ENCODE results near the gene PNKD. TPM values are rescaled to one million over a fixed set of nuclear protein-coding genes. Genes with fewer than 3 reads are reported as not detected.

Gene PNKD
- total and polyA plus RNA-seq, 2 of the 8 experiments (the other 6 are each of a cell fraction or from before 2014, with no cell fraction given): 43.9 to 65.4 TPM

- WGBS, 2 experiments (ENCODE audit: extremely low coverage in 1 of 2, insufficient coverage in 1 of 2, insufficient read length in 1 of 2, insufficient replicate concordance in 2 of 2, low coverage in 1 of 2, low lambda C conversion rate in 2 of 2, missing lambda C conversion rate in 1 of 2): 86% methylated on average over 2 of the region's 2 CpGs; no CpG with 5 or more reads in 1 of the 2 experiments
- POLR2A ChIA-PET (ENCODE audit: partially characterized antibody): no interaction called here
- TF ChIP-seq SP2 (IDR thresholded peaks at IDR 0.05; ENCODE audit: low read length) (no peak), BACH1 (IDR thresholded peaks at IDR 0.05; ENCODE audit: low read length) (no peak), HDAC2 (IDR thresholded peaks at IDR 0.05; ENCODE audit: borderline replicate concordance in 1 of 2, low read depth in 2 of 2, low read length in 2 of 2) (no peak), TAF1 (IDR thresholded peaks at IDR 0.05; ENCODE audit: low read depth, low read length) (no peak), EGR1 (IDR thresholded peaks at IDR 0.05; ENCODE audit: borderline replicate concordance, low read depth, low read length) (no peak), SP1 (IDR thresholded peaks at IDR 0.05; ENCODE audit: low read depth, low read length) (no peak), SRF (IDR thresholded peaks at IDR 0.05; ENCODE audit: low read depth, low read length) (no peak), SIRT6 (IDR thresholded peaks at IDR 0.05; ENCODE audit: low read length) (no peak), SUZ12 (IDR thresholded peaks at IDR 0.05; ENCODE audit: low read length) (no peak), CTBP2 (IDR thresholded peaks at IDR 0.05; ENCODE audit: borderline replicate concordance, insufficient read depth, insufficient read length, low read length) (no peak), ASH2L (IDR thresholded peaks at IDR 0.05; ENCODE audit: low read length) (no peak), TAF7 (optimal IDR thresholded peaks at IDR 0.05; ENCODE audit: borderline replicate concordance, low read depth, low read length) (no peak), PHF8 (conservative IDR thresholded peaks at IDR 0.05; ENCODE audit: low read depth, low read length) (no peak), RAD21 (IDR thresholded peaks at IDR 0.05 in 1 of 2, conservative IDR thresholded peaks at IDR 0.05 in 1 of 2; ENCODE audit: low read depth in 2 of 2, low read length in 2 of 2) (no peak)
- TF ChIP-seq, protein P1, sequence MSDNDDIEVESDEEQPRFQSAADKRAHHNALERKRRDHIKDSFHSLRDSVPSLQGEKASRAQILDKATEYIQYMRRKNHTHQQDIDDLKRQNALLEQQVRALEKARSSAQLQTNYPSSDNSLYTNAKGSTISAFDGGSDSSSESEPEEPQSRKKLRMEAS (IDR thresholded peaks at IDR 0.05): no peak
Measured at GRCh38 chr2:218328294-218328693, 58.0 kb downstream of the PNKD start.

More at GRCh38 chr2:218328294-218328693, 58.0 kb downstream of the PNKD start:
- Histone ChIP-seq H2BK120ac (replicated peaks; ENCODE audit: low read depth, low read length) (no peak overlapping the region), H4K5ac (ENCODE audit: insufficient read length, low read depth, low read length) (no peak overlapping the region), H3K36me3 (ENCODE audit: control insufficient read depth in 2 of 4, insufficient read depth in 4 of 4, low read length in 3 of 4) (no peaks in the 10 kb centered on the region), H2BK5ac (ENCODE audit: low read depth, low read length) (no peak overlapping the region), H3K18ac (ENCODE audit: extremely low read depth, low read length) (no peak overlapping the region), H3K4me3 (ENCODE audit: extremely low read depth in 1 of 4, insufficient read depth in 2 of 4, low read depth in 3 of 4, low read length in 4 of 4) (no peak overlapping the region), H4K91ac (replicated peaks; ENCODE audit: insufficient read length, low read length) (no peak overlapping the region), H3K56ac (replicated peaks; ENCODE audit: insufficient read length, low read depth, low read length) (no peak overlapping the region), H3K27me3 (replicated peaks in 1 of 4; ENCODE audit: control insufficient read depth in 3 of 4, extremely low read depth in 1 of 4, insufficient read depth in 3 of 4, low read length in 3 of 4) (no peaks in the 10 kb centered on the region), H2AFZ (ENCODE audit: low read length) (no peak overlapping the region), H3K4me2 (ENCODE audit: insufficient read depth in 1 of 2, low read depth in 2 of 2, low read length in 2 of 2) (no peak overlapping the region), H3K9me3 (ENCODE audit: insufficient read depth in 2 of 2, low read depth in 1 of 2, low read length in 1 of 2) (no peaks in the 10 kb centered on the region), H3K79me2 (ENCODE audit: control insufficient read depth in 1 of 2, insufficient read depth in 2 of 2, low read length in 2 of 2) (no peaks in the 10 kb centered on the region), H2BK12ac (ENCODE audit: low read depth, low read length) (no peak overlapping the region), H2BK15ac (ENCODE audit: low read length) (no peak overlapping the region), H2BK20ac (ENCODE audit: low read length) (no peak overlapping the region), H2AK5ac (ENCODE audit: low read depth, low read length) (no peak overlapping the region), H4K8ac (ENCODE audit: extremely low read depth, insufficient read depth, low read length) (no peak overlapping the region), H3K23me2 (ENCODE audit: low read depth, low read length) (peaks cover 7% of the 10 kb centered on the region; the same call in 1 of the 2 replicates), H3K4ac (replicated peaks; ENCODE audit: insufficient read length, low read depth, low read length) (no peak overlapping the region), H3K4me1 (replicated peaks in 1 of 4; ENCODE audit: control insufficient read depth in 3 of 4, insufficient read depth in 4 of 4, low read length in 3 of 4) (peaks cover 2 to 32% (median 17%) of the 10 kb centered on the region in 4 experiments), H3K79me1 (ENCODE audit: low read depth, low read length) (no peaks in the 10 kb centered on the region), H3K14ac (ENCODE audit: insufficient read length) (no peak overlapping the region), H3K9ac (replicated peaks in 1 of 4; ENCODE audit: extremely low read depth in 1 of 4, low read depth in 3 of 4, low read length in 3 of 4) (no peak overlapping the region), H3K27ac (ENCODE audit: low read depth, low read length) (no peak overlapping the region), H4K20me1 (replicated peaks in 1 of 2; ENCODE audit: control insufficient read depth in 1 of 2, insufficient read depth in 2 of 2, low read length in 2 of 2) (no peaks in the 10 kb centered on the region), H3K23ac (ENCODE audit: insufficient read length) (no peak overlapping the region)
- CTCF ChIA-PET (ENCODE audit: partially characterized antibody): interaction anchor here (0.6 to 1.2 kb wide), 4 partner anchors 17 to 1725 kb away, joined by 3 to 5 read pairs (median 3); partner anchors contain the start of gene GPBAR1
- DNase-seq (ENCODE audit: low read depth in 1 of 2, low spot score in 2 of 2): no peak
- FAIRE-seq: no peak
